GM21381 (cell line): Measurements from ENCODE around the gene ARHGAP27.
A peak's percentile ranks its signal among the peaks of the same experiment; 100 is the strongest.

ENCODE experiments used
- ATAC-seq: cut with Tn5 transposase; IDR thresholded peaks from one replicate; pipeline ENCODE4 v1.9.1; 2021; ENCODE audit warnings: mild to moderate bottlenecking, moderate library complexity; ENCODE audit not compliant: unreplicated experiment

The ARHGAP27 gene

DNA sequence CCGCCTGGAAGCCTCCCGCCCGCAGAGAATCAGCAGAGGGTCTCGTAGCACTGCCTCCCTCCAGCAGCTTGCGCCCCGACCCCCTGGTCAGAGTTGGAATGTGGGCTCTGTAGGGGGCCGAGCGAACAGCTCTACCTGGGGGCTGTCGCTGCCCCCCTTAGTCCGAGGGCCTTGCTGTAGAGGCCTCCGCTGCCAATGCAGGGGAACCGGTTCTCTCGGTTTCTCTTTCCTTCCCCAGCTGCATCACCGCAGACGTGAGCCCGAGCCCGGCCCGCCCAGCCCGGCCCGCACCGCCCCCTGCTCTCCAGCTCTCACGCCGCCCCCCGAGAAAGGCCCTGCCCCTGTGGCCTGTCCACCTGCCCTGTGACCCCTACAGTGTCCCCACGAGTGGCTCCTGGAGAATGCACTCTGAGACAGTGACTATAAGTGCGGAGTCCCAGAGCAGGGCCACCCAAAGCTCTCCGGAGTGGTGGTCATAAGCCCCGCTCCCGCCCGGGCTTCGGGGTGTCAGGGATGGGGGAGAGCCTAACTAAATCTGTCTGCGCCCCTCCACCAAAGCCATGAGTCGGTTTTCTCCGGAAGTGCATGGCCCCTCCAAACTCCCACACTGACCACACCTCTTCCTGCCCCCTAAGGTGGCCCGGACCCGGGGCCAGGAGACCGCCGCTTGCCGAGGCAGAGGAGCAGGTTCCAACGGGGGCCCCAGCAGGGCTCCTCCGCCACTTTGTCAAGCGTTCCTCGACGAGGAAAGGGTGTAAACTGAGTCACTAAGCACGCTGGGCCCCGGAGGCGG lies 1.7 kb downstream of the ARHGAP27 start:
- peak; percentile 14 for ATAC-seq

DNA sequence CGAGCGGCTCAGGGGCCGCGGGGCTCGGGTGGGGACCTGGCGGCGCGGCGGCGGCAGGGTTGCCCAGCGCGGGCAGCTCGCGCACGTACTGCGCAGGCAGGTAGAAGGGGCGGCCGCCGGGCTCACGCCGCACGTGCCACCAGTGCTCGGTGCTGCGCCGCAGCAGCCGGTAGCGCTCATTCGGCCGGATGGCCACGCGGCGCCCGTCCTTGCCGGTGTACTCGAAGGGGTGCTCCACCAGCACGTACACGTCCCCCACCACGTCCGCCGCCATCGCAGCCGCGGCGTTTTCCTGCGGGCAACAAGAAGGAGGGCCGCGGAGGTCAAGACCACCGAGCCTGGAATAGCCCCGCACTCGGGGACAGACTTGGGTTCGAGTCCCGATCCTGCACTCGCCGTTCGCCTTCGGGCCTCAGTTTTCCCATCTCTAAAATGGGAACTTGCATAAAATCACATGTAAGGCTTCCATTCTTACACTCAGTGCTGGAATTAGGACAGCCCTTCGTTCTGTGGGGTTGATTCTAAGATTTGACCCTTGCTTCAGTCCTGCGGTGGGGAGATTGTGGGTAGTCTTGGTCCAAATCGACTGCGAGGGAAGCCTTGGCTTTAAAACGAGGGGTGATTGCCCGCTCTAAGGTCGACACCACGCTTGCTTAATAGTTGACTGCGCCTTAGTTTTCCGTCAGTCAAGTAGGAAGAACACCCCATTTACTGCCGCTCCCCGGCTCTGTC lies 2.5 kb downstream of the ARHGAP27 start:
- no peak for ATAC-seq

- no peak for ATAC-seq
Observed at GRCh38 chr17:45429339-45430005, 3.2 kb downstream of the ARHGAP27 start.

DNA sequence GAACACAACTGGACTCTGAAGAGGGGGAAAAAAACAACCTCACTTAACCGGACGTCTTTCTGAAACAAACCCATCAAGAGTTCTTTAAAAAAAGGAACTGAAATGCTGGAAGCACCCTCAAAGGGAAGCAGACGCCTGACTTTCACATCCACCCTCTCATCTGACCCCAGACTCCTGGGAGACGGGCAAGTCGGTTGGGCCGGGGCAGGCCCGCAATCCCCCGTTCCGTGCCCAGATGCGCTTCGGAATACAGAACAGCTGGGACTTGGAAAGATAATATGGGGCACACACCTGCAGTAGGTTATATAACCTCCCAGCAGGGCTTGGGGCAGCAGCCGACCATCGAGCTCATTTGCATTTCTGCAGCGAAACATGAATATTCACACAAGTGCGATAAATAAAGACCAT lies 3.7 kb downstream of the ARHGAP27 start:
- no peak for ATAC-seq

- ATAC-seq, result peak; percentile 38
Observed at GRCh38 chr17:45428050-45428617, 4.5 kb downstream of the ARHGAP27 start.

- ATAC-seq, result no peak
Observed at GRCh38 chr17:45427181-45427835, 5.4 kb downstream of the ARHGAP27 start.

DNA sequence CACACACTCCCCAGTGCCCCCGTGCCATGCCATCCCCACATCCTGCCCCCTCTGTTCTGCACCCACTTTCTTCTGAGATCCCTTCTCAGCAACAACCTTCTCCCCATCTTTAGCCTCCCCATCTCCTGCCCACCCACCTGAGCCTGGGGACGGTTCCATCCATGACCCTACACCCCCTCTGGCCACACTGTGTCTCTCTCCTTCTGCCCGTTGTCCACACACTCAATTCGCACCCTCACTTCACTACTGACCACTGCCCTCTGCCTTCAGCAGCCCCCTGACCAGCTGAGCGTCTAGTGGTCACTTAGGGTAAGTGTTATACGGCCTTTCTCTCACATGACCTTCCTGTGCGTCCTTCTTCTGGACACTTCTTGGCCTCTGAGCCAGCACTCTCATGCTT lies 6.1 kb downstream of the ARHGAP27 start:
- ATAC-seq, result no peak

DNA sequence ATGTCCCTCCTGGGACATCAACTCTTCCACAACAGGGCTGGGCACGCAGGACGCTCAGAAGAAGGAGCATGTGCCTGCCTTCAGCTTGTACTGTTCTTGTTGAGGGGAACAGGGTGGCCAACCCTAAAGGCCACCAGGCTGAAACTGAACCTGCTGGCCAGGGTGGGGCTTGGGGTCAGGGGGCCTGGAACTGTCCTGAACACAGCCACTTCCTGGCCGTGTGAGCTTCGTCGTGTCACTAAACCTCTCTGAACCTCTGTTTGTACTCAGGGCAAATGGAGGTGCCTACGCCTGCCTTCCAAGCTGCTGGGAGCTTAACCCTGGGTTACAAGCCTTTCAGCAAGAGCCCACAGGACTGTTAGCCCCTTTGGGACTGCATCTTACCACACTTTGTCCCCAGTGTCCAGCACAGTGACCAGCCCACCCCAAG lies 6.7 kb downstream of the ARHGAP27 start:
- ATAC-seq, result no peak

- no peak for ATAC-seq
Observed at GRCh38 chr17:45425125-45425983, 7.3 kb downstream of the ARHGAP27 start.

DNA sequence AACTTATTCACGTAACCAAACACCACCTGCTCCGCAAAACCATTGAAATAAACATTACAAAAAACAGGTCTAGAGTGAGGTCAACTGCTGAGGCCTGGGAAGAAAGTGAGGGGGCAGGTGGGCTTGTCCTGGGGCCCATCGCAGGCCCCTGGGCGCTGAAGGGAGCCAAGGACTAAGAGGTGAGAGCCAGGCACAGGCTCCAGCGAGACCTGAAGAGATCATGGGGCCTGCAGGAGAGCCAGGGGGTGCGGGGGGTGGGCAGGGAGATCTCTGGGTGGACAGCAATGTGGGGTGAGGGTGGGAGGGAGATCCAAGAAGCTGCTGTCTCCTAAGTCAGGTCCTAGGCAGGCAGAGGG lies 7.9 kb downstream of the ARHGAP27 start:
- ATAC-seq, result no peak

DNA sequence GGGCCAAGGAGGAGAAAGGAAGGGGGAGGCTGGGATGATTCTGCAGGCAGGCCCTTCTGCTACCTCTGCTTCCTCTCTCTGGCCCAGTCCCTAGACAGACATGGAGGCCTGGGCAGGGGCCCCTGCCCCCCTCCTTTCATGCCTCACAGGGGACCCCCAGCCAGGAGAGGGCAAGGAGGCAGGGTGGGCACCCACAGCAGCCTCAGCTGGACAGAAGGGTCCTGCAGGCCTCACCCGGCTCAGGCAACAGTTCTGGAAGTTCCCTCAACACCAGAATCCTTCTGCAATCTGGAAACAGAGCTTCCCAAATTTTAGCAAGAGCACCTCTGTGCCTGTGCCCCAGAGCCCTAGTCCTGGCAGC lies 8.7 kb downstream of the ARHGAP27 start:
- ATAC-seq, result no peak

GRCh38 chr17:45423304-45423974 lies 9.2 kb downstream of the ARHGAP27 start:
- ATAC-seq, result no peak

GRCh38 chr17:45414990-45415881 lies 17.4 kb downstream of the ARHGAP27 start:
- ATAC-seq, result no peak

DNA sequence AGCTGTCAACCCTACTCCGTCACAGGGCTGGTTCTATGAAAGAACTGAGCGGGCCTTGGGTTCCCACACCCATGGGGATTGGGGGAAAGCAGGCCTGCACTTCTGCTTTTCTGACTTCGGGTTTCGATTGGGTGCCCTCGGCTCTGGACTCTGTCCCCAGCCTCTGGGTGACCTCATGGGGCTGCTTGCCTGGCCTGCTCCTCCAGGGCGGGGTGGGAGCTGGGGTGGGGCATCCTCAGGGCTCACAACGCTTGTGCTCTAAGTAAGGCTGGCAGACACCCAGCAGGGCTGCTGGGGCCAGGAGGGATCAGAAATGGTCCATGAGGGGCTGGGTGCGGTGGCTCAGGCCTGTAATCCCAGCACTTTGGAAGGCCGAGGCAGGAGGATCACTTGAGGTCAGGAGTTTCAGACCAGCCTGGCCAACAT lies 19.2 kb downstream of the ARHGAP27 start:
- ATAC-seq, result no peak

DNA sequence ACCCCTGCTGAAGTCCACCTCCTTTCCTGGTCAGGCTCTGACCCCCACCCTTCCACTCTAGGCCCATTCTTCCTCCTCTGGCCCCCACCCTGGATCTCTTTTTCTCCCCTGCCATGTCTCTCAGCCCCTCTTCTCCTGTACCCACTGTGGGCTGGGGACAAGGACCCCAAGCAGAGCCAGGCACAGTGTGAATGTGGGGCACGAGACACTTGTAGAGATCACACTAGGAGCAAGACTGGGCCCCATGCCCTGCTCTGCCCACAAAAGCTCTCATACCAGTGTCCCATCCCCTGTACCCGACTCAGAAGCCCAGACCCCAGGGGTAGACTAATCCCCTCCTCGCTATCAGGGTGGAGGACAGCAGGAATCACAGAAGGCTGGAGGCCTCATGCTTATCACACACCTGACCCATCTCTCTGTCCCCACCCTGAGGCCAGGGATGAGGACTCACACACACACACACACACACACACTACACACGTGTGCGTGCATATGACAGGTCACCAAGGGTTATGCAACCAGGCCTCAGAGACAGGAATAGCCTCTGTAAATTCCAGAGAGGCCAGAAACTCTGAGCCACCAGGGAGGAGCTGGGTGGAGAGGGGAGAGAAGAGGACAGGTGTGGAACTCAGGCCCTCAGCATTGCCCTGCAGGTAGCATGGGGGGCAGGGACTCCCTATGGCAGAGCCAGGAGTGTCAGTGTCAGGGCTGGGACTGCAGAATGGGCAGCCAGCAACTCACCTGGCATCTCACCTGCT lies 21.1 kb downstream of the ARHGAP27 start:
- ATAC-seq, result no peak

- no peak for ATAC-seq
Observed at GRCh38 chr17:45410144-45411091, 22.3 kb downstream of the ARHGAP27 start.

GRCh38 chr17:45409659-45410076 lies 23.0 kb downstream of the ARHGAP27 start:
- ATAC-seq, result no peak
